Vagina (tissue), 2 donors: Measurements from ENCODE around the gene MED28. TPM values are rescaled to one million over a fixed set of nuclear protein-coding genes. Genes with fewer than 3 reads are reported as not detected.

Experiments
- DNase-seq, 2 donors: peaks; one replicate each; pipeline ENCODE4 v3.0.0-alpha.2; 2017; ENCODE audit errors: extremely low spot score in 2 of 2
- H3K27ac ChIP-seq: fragments of 200-600 bp; sonication (generic); one replicate; pipeline ENCODE4 v1.5.1; 2019
- H3K27me3 ChIP-seq: fragments of 200-600 bp; sonication (generic); one replicate; pipeline ENCODE4 v1.5.1; 2019
- H3K36me3 ChIP-seq, 2 donors: fragments of 200-600 bp; sonication (generic); one replicate each; pipeline ENCODE4 v1.5.1; 2017 to 2019
- H3K4me1 ChIP-seq: fragments of 200-600 bp; sonication (generic); one replicate; pipeline ENCODE4 v1.5.1; 2019
- H3K4me3 ChIP-seq, 2 donors: fragments of 200-600 bp; sonication (generic); 1 replicate in 1 of 2; 2 replicates in 1 of 2; pipeline ENCODE4 v1.5.1; 2016 to 2019
- H3K9me3 ChIP-seq: fragments of 200-600 bp; sonication (generic); one replicate; pipeline ENCODE4 v1.5.1; 2019
- POLR2A ChIP-seq, 2 donors: fragments of 450-650 bp; IDR thresholded peaks; one replicate each; pipeline ENCODE4 v1.6.1; 2017; ENCODE audit warnings: antibody characterized with exemption in 2 of 2, mild to moderate bottlenecking in 2 of 2, moderate library complexity in 2 of 2
- POLR2AphosphoS5 ChIP-seq, 2 donors: sonication (generic); formaldehyde crosslinking; IDR thresholded peaks; one replicate each; pipeline ENCODE4 v1.9.0; 2017; ENCODE audit warnings: antibody characterized with exemption in 2 of 2, mild to moderate bottlenecking in 2 of 2, low read depth in 1 of 2; ENCODE audit not compliant: insufficient read depth in 1 of 2
- intact Hi-C: fragments of 100-400 bp; cut with DNase I; formaldehyde crosslinking; loops from one replicate; pipeline ENCODE4 v1.15.1; 2023
- total RNA-seq: library from RNA; depleted of rRNA; stranded (reverse); fragments of >200 nt; gene quantifications from one replicate; pipeline ENCODE4 v1.2.3, GENCODE V29; 2016
- TF ChIP-seq, protein P1 (sequence below), 3 experiments: fragments of 450-650 bp in 2 of 3; fragments of 200-600 bp in 1 of 3; sonication (generic) in 1 of 3; IDR thresholded peaks; one replicate each; pipeline ENCODE4 v1.5.1; 2017 to 2019; ENCODE audit warnings: antibody characterized with exemption in 3 of 3, mild to moderate bottlenecking in 2 of 3, moderate library complexity in 2 of 3

MED28 gene
- total RNA-seq, 1 donor from 2014 or later = 14.0 TPM

DNA sequence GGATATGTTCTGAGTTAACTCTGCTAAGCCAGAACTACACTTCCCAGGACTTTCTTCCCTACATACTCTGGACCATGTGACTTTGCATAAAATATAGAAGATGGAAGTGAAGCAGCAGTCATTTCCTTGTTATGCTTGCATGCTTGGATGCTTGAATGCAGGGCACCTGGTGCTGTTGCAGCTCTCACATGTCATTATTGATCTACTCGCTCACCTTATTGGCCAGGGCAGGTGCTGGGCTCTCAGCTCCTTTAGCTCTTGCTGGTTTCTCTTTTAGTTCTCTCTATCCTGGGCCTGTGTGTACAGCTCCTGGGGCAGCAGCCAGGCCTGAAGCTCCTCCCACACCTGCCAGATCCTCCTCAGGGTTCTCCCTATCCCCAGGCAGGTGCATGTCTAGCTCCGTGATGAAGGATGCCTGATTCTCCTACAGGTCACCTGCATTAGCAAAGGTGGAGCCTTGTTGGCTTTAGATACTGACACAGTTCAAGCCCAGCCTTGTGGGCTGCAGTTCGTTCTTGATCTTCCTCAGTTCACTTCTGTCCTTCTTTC lies 53.3 kb downstream of the MED28 start:
- DNase-seq = no peak
- Histone ChIP-seq H3K27me3 (no peaks in the 10 kb centered on the region), H3K4me1 (no peaks in the 10 kb centered on the region), H3K27ac (no peak overlapping the region), H3K4me3 (no peak overlapping the region), H3K36me3 (no peaks in the 10 kb centered on the region), H3K9me3 (no peaks in the 10 kb centered on the region)
- intact Hi-C loops = no loop called here
- TF ChIP-seq, protein P1, sequence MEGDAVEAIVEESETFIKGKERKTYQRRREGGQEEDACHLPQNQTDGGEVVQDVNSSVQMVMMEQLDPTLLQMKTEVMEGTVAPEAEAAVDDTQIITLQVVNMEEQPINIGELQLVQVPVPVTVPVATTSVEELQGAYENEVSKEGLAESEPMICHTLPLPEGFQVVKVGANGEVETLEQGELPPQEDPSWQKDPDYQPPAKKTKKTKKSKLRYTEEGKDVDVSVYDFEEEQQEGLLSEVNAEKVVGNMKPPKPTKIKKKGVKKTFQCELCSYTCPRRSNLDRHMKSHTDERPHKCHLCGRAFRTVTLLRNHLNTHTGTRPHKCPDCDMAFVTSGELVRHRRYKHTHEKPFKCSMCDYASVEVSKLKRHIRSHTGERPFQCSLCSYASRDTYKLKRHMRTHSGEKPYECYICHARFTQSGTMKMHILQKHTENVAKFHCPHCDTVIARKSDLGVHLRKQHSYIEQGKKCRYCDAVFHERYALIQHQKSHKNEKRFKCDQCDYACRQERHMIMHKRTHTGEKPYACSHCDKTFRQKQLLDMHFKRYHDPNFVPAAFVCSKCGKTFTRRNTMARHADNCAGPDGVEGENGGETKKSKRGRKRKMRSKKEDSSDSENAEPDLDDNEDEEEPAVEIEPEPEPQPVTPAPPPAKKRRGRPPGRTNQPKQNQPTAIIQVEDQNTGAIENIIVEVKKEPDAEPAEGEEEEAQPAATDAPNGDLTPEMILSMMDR (IDR thresholded peaks at IDR 0.05) = no peak
- no peak for TF ChIP-seq POLR2A (IDR thresholded peaks at IDR 0.05)
- no peak for TF ChIP-seq POLR2AphosphoS5 (IDR thresholded peaks at IDR 0.05; ENCODE audit: insufficient read depth in 1 of 2, low read depth in 1 of 2)

DNA sequence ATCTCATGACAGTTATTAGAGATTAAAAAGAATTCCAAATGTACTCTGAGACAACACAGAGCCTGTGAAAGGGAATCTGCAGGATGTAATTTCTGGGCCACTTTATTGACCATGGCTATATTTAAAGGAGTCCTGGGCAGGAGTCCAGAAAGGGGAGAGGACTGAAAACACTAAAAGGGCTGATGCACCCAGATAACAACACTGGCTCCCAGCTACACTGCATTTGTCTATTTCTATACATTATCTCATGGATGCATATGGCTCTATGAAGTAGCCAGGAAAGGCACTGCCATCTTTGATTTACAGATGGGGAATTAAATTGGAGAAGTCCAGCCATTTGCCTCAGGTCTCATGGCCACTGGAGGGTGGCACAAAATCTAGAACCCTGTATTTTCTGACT lies 56.0 kb downstream of the MED28 start:
- no peaks in the 10 kb centered on the region for H3K9me3 ChIP-seq
- H3K27ac ChIP-seq = no peak overlapping the region
- TF ChIP-seq, protein P1 (IDR thresholded peaks at IDR 0.05) = no peak
- TF ChIP-seq POLR2A (IDR thresholded peaks at IDR 0.05) = no peak
- no peak for TF ChIP-seq POLR2AphosphoS5 (IDR thresholded peaks at IDR 0.05; ENCODE audit: insufficient read depth in 1 of 2, low read depth in 1 of 2)
- H3K4me1 ChIP-seq = no peaks in the 10 kb centered on the region
- intact Hi-C loops = no loop called here
- no peak for DNase-seq
- H3K4me3 ChIP-seq = no peak overlapping the region
- no peaks in the 10 kb centered on the region for H3K27me3 ChIP-seq
- H3K36me3 ChIP-seq = no peaks in the 10 kb centered on the region

DNA sequence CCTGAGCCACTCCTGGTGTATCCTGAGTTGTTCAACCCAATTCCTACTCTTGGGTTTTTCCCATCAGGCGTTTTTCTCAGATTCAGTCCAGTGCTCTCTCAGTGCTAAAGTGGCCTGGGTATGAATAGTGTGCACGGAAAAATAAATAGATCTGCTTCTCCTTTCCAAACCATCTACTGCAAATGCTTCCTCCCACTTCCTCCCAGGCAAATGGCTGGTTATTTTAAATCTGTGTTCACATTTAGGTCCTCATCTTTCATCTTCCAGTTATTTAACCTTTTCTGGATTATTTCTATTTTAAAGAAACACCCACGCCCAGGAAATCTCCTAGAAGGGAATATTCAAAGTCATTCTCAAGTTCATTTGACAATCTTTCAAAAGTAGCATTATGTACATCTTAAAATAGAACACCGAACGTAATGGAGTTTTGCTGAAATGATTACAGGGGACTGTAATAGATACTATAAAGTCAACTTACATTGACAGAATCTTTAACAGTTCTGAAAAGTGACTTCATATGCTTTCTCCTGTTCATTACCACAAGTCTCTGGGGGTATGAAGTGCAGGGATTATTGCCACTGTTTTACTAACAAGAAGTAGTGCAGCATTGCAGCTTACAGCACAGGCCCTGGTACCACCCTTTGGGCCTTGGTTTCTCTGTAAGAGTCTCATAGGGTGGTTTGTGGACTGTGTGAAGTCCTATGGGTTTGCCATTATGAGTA lies 66.3 kb downstream of the MED28 start:
- H3K36me3 ChIP-seq = no peaks in the 10 kb centered on the region
- no peak overlapping the region for H3K27ac ChIP-seq
- no peak for TF ChIP-seq POLR2AphosphoS5 (IDR thresholded peaks at IDR 0.05; ENCODE audit: insufficient read depth in 1 of 2, low read depth in 1 of 2)
- TF ChIP-seq POLR2A (IDR thresholded peaks at IDR 0.05) = no peak
- TF ChIP-seq, protein P1 (IDR thresholded peaks at IDR 0.05) = no peak
- no peaks in the 10 kb centered on the region for H3K9me3 ChIP-seq
- H3K27me3 ChIP-seq = no peaks in the 10 kb centered on the region
- no peaks in the 10 kb centered on the region for H3K4me1 ChIP-seq
- intact Hi-C loops = no loop called here
- DNase-seq = no peak
- no peak overlapping the region for H3K4me3 ChIP-seq

DNA sequence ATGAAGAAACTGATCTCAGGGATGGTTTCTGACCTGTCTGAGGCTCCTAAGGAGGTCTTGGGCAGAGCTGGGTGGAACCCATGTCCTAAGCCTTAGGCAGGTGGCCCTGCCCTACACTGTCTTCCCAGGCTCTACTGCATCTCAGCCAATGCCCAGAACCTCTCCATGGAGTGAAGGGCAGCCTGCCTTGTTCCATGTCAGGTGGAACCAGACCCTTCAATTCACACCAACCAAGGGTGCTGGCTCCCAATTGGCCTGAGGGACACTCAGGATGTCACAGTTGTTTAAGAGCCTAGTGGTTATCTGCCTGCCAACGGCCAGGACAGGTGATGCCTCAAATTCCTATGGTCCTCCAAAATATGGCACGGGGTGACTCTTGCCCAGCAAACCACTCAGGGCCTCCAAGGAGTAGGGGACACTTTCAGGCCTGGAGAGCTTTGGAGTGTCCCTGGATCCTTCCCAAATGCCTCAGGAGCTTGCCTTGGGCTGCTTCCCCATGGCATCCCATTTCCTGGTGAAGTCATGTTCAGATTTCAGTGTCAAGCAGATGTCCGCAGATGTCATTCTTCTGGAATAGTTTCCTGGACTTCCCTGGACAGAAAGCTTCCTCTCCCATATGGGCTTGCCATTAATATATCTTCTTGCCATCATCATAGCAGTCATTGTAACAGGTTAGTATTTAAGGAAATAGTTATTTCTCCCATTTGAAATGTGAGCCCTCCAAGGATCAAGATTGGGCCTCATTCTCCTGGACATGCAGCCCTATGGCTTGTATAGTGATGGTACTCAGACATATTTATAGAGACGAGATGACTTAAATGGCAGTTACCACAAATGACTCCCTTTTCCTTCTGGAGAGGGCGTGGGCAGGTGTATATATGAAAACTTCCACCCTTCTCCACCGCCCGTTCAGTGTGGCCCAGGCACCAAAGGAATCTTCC lies 67.1 kb downstream of the MED28 start:
- intact Hi-C loops = no loop called here
- TF ChIP-seq POLR2A (IDR thresholded peaks at IDR 0.05) (no peak), POLR2AphosphoS5 (IDR thresholded peaks at IDR 0.05; ENCODE audit: insufficient read depth in 1 of 2, low read depth in 1 of 2) (no peak)
- TF ChIP-seq, protein P1 (IDR thresholded peaks at IDR 0.05) = no peak
- DNase-seq = no peak

More for the DNA sequence above, 67.1 kb downstream of the MED28 start:
- H3K4me1 ChIP-seq = no peaks in the 10 kb centered on the region
- no peak overlapping the region for H3K27ac ChIP-seq
- no peaks in the 10 kb centered on the region for H3K27me3 ChIP-seq
- no peaks in the 10 kb centered on the region for H3K9me3 ChIP-seq
- H3K4me3 ChIP-seq = no peak overlapping the region
- no peaks in the 10 kb centered on the region for H3K36me3 ChIP-seq
